HG03442 (cell line): ENCODE data around the gene TFCP2.

Experiments used
- ATAC-seq: cut with Tn5 transposase; IDR thresholded peaks from one replicate; pipeline ENCODE4 v1.9.1; 2021; ENCODE audit warnings: mild to moderate bottlenecking, moderate library complexity; ENCODE audit not compliant: unreplicated experiment

The TFCP2 gene

DNA sequence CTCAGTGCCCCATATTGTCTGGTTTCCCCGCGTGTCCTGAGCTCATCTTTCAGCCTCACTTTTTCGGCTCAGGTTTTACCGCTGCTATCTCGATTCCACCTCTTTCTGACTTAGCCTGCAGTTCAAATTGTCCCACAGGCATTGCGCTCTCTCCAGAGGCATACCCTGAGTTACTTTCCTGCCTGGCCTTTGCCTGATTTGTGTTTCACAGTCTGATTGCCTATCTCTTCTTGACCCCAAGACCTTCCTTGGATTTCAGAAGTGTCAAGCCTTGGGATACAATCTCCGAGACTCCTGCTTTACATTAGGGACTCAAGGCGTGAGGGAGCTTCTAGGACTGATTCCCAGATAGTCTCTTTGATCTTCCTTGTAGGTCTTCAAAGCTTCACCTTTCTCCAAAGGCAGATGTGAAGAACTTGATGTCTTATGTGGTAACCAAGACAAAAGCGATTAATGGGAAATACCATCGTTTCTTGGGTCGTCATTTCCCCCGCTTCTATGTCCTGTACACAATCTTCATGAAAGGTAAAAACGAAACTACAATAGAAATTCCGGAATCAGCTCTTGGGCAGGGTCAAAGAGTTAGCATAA lies 124.2 kb downstream of the TFCP2 start:
- no peak for ATAC-seq

DNA sequence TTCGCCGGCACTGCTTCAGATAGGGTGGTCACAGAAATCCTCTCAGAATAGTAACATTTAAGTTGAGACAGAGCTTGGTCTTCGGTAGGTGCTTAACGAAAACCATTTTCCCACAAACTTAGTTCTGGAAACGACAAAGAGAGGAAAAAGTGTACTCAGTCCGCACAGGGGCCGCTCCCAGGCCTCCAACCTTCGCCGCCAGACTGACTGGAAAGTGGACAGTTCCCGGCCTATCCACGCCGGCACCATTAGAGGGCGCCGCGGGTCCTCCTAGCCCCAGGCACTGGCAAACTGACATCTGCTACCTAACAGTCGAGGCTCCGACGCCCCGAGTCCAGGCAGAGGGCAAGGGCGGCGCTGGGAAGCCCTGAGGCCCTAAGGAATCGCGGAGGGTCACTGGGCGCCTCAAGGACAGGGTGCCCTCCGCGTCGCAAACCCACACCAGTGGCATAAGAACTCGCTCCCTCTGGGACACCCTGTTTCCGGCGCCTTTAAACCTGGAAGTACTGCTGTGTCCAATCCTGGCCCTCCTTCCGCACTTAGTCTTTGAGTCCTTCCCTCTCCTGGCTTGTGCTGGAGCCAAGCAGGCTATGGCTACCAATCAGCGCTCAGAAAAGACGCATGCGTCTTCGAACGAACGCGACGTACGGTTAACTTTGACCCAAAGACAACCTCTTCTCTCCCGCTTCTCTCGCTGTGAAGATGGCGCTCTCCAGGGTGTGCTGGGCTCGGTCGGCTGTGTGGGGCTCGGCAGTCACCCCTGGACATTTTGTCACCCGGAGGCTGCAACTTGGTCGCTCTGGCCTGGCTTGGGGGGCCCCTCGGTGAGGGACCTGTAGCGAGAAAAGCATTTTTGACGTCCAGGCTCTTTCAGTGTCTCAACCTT lies 125.0 kb downstream of the TFCP2 start, which contains the start of gene LETMD1:
LETMD1 (plus strand) TSS at position 673 of the 886 bp plus-strand sequence; CDS start at position 703, 30 bp downstream.
- peak; percentile 92 for ATAC-seq
